Esophagus muscularis mucosa (tissue), 4 donors: Measurements from ENCODE around the gene MAD1L1. TPM values are rescaled to one million over a fixed set of nuclear protein-coding genes. Genes with fewer than 3 reads are reported as not detected.

Source experiments
- DNase-seq: peaks from one replicate; pipeline ENCODE4 v3.0.0-alpha.2; 2017; ENCODE audit errors: extremely low spot score
- H3K27ac ChIP-seq, 4 donors: fragments of 200-600 bp; sonication (generic); replicated peaks in 1 of 4; 1 replicate in 3 of 4; 2 replicates in 1 of 4; pipeline ENCODE4 v1.5.1; 2016 to 2019; ENCODE audit warnings: mild to moderate bottlenecking in 1 of 4
- H3K27me3 ChIP-seq, 4 donors: fragments of 200-600 bp; sonication (generic); one replicate each; pipeline versions ENCODE4 v1.5.1 to v1.6.0; 2016 to 2019
- H3K36me3 ChIP-seq, 4 donors: fragments of 200-600 bp; sonication (generic); one replicate each; pipeline ENCODE4 v1.5.1; 2016 to 2019
- H3K4me1 ChIP-seq, 4 donors: fragments of 200-600 bp; sonication (generic); one replicate each; pipeline ENCODE4 v1.5.1; 2016 to 2019
- H3K4me3 ChIP-seq, 4 donors: fragments of 200-600 bp; sonication (generic); 1 replicate in 2 of 4; 2 replicates in 2 of 4; pipeline ENCODE4 v1.5.1; 2016 to 2019; ENCODE audit warnings: mild to moderate bottlenecking in 4 of 4, moderate library complexity in 1 of 4
- H3K9me3 ChIP-seq, 4 donors: fragments of 200-600 bp; sonication (generic); 1 replicate in 3 of 4; 2 replicates in 1 of 4; pipeline ENCODE4 v1.5.1; 2016 to 2019
- EP300 ChIP-seq: sonication (generic); formaldehyde crosslinking; IDR thresholded peaks from one replicate; pipeline ENCODE4 v1.6.1; 2017; ENCODE audit warnings: antibody characterized with exemption
- POLR2A ChIP-seq: fragments of 450-650 bp; IDR thresholded peaks from one replicate; pipeline ENCODE4 v1.6.1; 2017; ENCODE audit warnings: antibody characterized with exemption, moderate library complexity, mild to moderate bottlenecking, low read depth
- POLR2AphosphoS5 ChIP-seq, 2 donors: sonication (generic); formaldehyde crosslinking; IDR thresholded peaks; one replicate each; pipeline ENCODE4 v1.6.1; 2017; ENCODE audit warnings: antibody characterized with exemption in 2 of 2
- WGBS: methylation state at CpG from one replicate; pipeline ENCODE4 v1.1.5; 2018; 5-methylcytosine and 5-hydroxymethylcytosine counted together
- intact Hi-C: fragments of 100-400 bp; cut with DNase I; formaldehyde crosslinking; loops from one replicate; pipeline ENCODE4 v1.15.1; 2023
- total RNA-seq, 4 donors: library from RNA; depleted of rRNA; stranded (reverse); fragments of >200 nt; gene quantifications; one replicate each; pipeline versions ENCODE4 v1.1.0 to v1.2.1, GENCODE V29; 2016
- TF ChIP-seq, protein P1 (sequence below), 3 experiments: fragments of 200-600 bp in 2 of 3; fragments of 450-650 bp in 1 of 3; sonication (generic) in 2 of 3; IDR thresholded peaks; one replicate each; pipeline ENCODE4 v1.5.1; 2017 to 2019; ENCODE audit warnings: antibody characterized with exemption in 3 of 3, mild to moderate bottlenecking in 2 of 3, moderate library complexity in 1 of 3

The MAD1L1 gene
- total RNA-seq, 4 donors from 2014 or later = 22.2 to 33.1 (median 29.5) TPM

DNA sequence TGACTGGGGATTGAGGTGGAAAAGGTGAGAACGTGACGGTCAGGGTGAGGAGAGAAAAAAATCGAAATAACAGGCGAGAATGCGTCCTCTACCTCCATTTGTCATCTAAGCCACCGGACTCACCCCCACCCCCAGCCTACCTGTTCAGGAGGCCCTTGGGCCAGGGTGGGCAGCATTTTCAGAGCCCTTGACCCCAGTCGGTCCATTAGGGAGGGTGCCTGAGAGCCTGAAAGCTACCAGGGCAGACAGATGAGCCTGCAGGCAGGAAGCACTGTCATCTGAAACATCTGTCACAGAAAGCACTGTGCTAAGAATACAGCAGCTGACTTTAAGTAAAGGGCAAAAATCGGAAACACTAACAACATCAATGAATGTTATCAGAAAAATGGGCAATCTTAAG is 47.0 kb downstream of the MAD1L1 start:
- 89% methylated on average over 8 of the region's 8 CpGs for WGBS
- TF ChIP-seq, protein P1, sequence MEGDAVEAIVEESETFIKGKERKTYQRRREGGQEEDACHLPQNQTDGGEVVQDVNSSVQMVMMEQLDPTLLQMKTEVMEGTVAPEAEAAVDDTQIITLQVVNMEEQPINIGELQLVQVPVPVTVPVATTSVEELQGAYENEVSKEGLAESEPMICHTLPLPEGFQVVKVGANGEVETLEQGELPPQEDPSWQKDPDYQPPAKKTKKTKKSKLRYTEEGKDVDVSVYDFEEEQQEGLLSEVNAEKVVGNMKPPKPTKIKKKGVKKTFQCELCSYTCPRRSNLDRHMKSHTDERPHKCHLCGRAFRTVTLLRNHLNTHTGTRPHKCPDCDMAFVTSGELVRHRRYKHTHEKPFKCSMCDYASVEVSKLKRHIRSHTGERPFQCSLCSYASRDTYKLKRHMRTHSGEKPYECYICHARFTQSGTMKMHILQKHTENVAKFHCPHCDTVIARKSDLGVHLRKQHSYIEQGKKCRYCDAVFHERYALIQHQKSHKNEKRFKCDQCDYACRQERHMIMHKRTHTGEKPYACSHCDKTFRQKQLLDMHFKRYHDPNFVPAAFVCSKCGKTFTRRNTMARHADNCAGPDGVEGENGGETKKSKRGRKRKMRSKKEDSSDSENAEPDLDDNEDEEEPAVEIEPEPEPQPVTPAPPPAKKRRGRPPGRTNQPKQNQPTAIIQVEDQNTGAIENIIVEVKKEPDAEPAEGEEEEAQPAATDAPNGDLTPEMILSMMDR (IDR thresholded peaks at IDR 0.05) = no peak
- TF ChIP-seq POLR2A (no peak), EP300 (no peak), POLR2AphosphoS5 (IDR thresholded peaks at IDR 0.05) (no peak)
- Histone ChIP-seq H3K4me1 (no peaks in the 10 kb centered on the region), H3K36me3 (peaks cover 0 to 4% (median 0%) of the 10 kb centered on the region in 4 donors), H3K9me3 (peaks cover 0 to 5% (median 2%) of the 10 kb centered on the region in 4 donors), H3K4me3 (no peak overlapping the region), H3K27me3 (no peaks in the 10 kb centered on the region), H3K27ac (no peak overlapping the region)
- intact Hi-C loops = no loop called here
- DNase-seq = no peak

DNA sequence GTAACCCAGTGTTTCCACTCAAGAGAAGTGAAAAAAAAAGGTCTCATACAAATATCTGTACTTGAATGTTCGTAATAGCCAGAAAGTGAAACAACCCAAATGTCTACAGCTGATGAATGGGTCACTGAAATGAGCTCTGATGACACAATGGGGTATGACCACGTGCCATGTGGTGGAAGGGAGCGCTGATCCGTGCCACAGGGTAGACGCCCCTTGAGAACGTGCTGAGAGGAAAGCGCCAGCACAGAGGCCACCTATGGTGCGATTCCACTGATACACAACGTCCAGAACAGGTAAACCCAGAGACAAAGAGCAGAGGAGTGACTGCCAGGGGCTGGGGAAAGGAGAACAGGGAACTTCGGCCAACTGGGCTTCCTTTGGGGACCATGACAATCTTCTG is 50.3 kb downstream of the MAD1L1 start:
- H3K27ac ChIP-seq = no peak overlapping the region
- no peak for DNase-seq
- H3K4me3 ChIP-seq = no peak overlapping the region
- no peaks in the 10 kb centered on the region for H3K9me3 ChIP-seq
- H3K27me3 ChIP-seq = no peaks in the 10 kb centered on the region
- no peaks in the 10 kb centered on the region for H3K4me1 ChIP-seq
- intact Hi-C loops = no loop called here
- 96% methylated on average over 10 of the region's 10 CpGs for WGBS
- peaks cover 0 to 7% (median 0%) of the 10 kb centered on the region in 4 donors for H3K36me3 ChIP-seq
- TF ChIP-seq POLR2A = no peak
- TF ChIP-seq POLR2AphosphoS5 (IDR thresholded peaks at IDR 0.05) = no peak

DNA sequence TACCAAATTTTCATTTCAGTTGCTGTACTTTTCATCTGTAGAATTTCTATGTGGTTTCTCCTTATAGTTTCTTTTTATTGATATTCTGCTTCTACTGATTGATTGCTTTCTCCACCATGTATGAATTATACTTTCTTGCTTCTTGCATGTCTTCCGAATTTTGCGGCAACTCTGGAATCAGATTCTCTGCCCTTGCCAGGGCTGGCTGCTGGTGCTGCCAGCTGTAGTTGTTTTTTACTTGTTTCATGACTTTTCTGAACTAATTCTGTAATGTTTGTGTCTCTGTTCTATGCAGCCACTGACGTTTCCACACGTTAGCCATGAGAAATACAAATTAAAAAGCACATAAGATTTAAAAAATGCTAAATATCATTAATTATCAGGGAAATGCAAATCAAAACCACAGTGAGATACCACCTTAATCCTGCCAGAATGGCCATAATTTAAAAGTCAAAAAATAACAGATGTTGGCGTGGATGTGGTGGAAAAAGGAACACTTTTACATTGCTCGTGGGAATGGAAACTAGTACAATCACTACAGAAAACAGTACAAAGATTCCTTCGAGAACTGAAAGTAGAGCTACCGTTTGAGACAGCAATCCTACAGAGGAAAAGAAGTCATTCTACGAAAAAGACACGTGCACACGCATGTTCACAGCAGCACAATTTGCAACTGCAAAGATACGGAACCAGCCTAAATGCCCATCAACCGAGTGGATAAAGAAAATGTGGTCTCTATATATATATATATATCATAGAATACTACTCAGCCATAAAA is 51.5 kb downstream of the MAD1L1 start:
- no peak overlapping the region for H3K4me3 ChIP-seq
- intact Hi-C loops = no loop called here
- TF ChIP-seq EP300 (no peak), POLR2AphosphoS5 (IDR thresholded peaks at IDR 0.05) (no peak), POLR2A (no peak)
- TF ChIP-seq, protein P1 (IDR thresholded peaks at IDR 0.05) = no peak
- DNase-seq = no peak
- peaks cover 0 to 7% (median 0%) of the 10 kb centered on the region in 4 donors for H3K36me3 ChIP-seq
- peaks cover 0 to 1% (median 0%) of the 10 kb centered on the region in 4 donors for H3K4me1 ChIP-seq
- H3K9me3 ChIP-seq = no peaks in the 10 kb centered on the region
- no peaks in the 10 kb centered on the region for H3K27me3 ChIP-seq
- 89% methylated on average over 13 of the region's 13 CpGs for WGBS
- H3K27ac ChIP-seq = no peak overlapping the region

DNA sequence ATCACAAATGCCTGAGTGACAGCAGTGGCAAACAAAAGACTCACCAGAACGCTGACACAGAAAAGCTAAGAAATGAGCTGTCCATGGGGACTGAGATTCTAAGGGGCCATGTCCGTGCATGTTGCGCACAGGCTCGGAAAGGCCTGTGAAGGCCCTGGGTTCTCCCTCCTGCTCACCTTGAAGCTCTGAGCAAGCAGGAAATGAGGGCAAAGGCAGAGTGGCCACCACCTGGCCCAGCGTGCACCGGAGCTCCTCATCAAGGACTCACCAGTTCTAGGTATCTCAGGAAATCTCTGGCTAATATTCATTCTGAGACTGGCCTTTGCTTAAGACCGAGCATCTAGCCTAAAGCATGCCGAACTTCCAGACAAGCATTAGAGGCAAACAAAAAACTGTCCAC is 52.7 kb downstream of the MAD1L1 start:
- Histone ChIP-seq H3K27ac (no peak overlapping the region), H3K27me3 (no peaks in the 10 kb centered on the region), H3K4me3 (no peak overlapping the region), H3K9me3 (no peaks in the 10 kb centered on the region), H3K36me3 (peaks cover 0 to 7% (median 0%) of the 10 kb centered on the region in 4 donors), H3K4me1 (peaks cover 9 to 13% (median 11%) of the 10 kb centered on the region in 4 donors)
- 93% methylated on average over 8 of the region's 8 CpGs for WGBS
- no peak for DNase-seq
- TF ChIP-seq, protein P1 (IDR thresholded peaks at IDR 0.05) = no peak
- no peak for TF ChIP-seq EP300
- TF ChIP-seq POLR2AphosphoS5 (IDR thresholded peaks at IDR 0.05) = no peak
- TF ChIP-seq POLR2A = no peak
- intact Hi-C loops = no loop called here

DNA sequence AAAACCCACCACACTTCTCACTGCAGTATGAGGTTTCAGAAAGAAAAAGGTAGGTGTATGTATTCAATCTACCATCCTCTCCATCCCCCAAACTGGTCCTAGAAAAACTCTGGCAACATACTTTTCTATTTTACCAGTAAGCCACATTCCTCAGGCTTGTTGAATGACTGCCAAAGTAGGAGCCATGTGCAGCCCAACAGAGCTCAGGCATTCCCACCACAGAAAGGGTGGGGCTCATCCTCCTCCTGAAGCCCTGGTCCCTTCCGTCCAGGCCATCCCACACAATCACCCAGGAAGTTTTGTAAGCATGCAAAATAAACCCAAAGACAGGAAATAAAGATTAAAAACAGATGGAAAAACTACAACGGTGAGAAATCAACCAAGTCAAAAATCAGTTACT is 57.2 kb downstream of the MAD1L1 start:
- peak overlapping the region in 3 of 4 donors; percentile 9 to 71 (median 56) for H3K27ac ChIP-seq
- H3K36me3 ChIP-seq = peaks cover 0 to 7% (median 0%) of the 10 kb centered on the region in 4 donors
- no peaks in the 10 kb centered on the region for H3K9me3 ChIP-seq
- H3K27me3 ChIP-seq = no peaks in the 10 kb centered on the region
- H3K4me3 ChIP-seq = no peak overlapping the region
- DNase-seq = no peak
- peaks cover 36 to 51% (median 40%) of the 10 kb centered on the region in 4 donors for H3K4me1 ChIP-seq
- 16% methylated on average over 2 of the region's 2 CpGs for WGBS
- intact Hi-C loops = no loop called here
- TF ChIP-seq POLR2AphosphoS5 (IDR thresholded peaks at IDR 0.05) (peak; percentile 50 to 53), POLR2A (no peak)
